Right lobe of liver (tissue), 6 donors: ENCODE results near the gene GAPVD1. TPM values are rescaled to one million over a fixed set of nuclear protein-coding genes. Genes with fewer than 3 reads are reported as not detected.

ENCODE experiments used
- ATAC-seq, 4 donors: fragments of 200-7000 bp; cut with Tn5 transposase; one replicate each; pipeline ENCODE4 v1.9.1; 2020; ENCODE audit warnings: mild to moderate bottlenecking in 4 of 4, moderate library complexity in 4 of 4
- DNase-seq, 3 donors: peaks; one replicate each; pipeline ENCODE4 v3.0.0-alpha.2; 2020
- H3K27ac ChIP-seq, 3 donors: fragments of 200-600 bp; one replicate each; pipeline ENCODE4 v1.8.0; 2022
- H3K27me3 ChIP-seq, 2 donors: fragments of 200-600 bp; one replicate each; pipeline ENCODE4 v1.8.0; 2022
- H3K36me3 ChIP-seq, 4 donors: fragments of 200-600 bp; sonication (generic) in 1 of 4; one replicate each; pipeline versions ENCODE4 v1.5.1 to v1.8.0; 2017 to 2022; ENCODE audit warnings: control low read depth in 1 of 4
- H3K4me1 ChIP-seq, 4 donors: fragments of 200-600 bp; sonication (generic) in 1 of 4; one replicate each; pipeline versions ENCODE4 v1.5.1 to v1.8.0; 2017 to 2022; ENCODE audit warnings: control low read depth in 1 of 4
- H3K4me3 ChIP-seq, 3 donors: fragments of 200-600 bp; one replicate each; pipeline ENCODE4 v1.8.0; 2022
- H3K9me3 ChIP-seq, 4 donors: fragments of 200-600 bp; sonication (generic) in 1 of 4; one replicate each; pipeline versions ENCODE4 v1.5.1 to v1.8.0; 2017 to 2022; ENCODE audit warnings: control low read depth in 1 of 4
- CTCF ChIP-seq, 4 donors: fragments of 200-600 bp in 3 of 4; fragments of 450-650 bp in 1 of 4; IDR thresholded peaks; one replicate each; pipeline versions ENCODE4 v1.5.1 to v1.8.0; 2016 to 2022; ENCODE audit warnings: antibody characterized with exemption in 4 of 4, mild to moderate bottlenecking in 2 of 4
- POLR2A ChIP-seq: fragments of 450-650 bp; IDR thresholded peaks from one replicate; pipeline ENCODE4 v1.6.1; 2017; ENCODE audit warnings: antibody characterized with exemption, mild to moderate bottlenecking
- WGBS: methylation state at CpG from one replicate; pipeline ENCODE4 v1.1.6; 2018; ENCODE audit warnings: low coverage, low lambda C conversion rate; ENCODE audit not compliant: insufficient coverage; ENCODE audit errors: missing lambda C conversion rate; 5-methylcytosine and 5-hydroxymethylcytosine counted together
- intact Hi-C, 2 donors: fragments of 100-400 bp; cut with DNase I; formaldehyde crosslinking; loops; one replicate each; pipeline versions ENCODE4 v1.11.2 to v1.14.1; 2022
- total RNA-seq, 6 experiments: library from RNA; depleted of rRNA in 2 of 6; stranded (reverse); fragments of >200 nt in 2 of 6; fragmentation: NEBNext Ultra II Directional in 3 of 6; extraction: Animal tissue kit (Norgen Biotek cat#: 25700) in 3 of 6; gene quantifications; one replicate each; pipeline versions ENCODE4 v1.1.0 to v1.2.4, GENCODE V29; 2016 to 2023
- donor health status: DM: no; HTN: yes; CAD: no.
- donor health status: DM: no; HTN: no; CAD: no.
- donor health status: DM: no; HTN: no; CAD: no.
- donor health status: DM: no; HTN: yes; CAD: no.
- donor health status: DM: no; HTN: yes; CAD: no.

The GAPVD1 gene
- total RNA-seq, 6 experiments from 2014 or later, result 15.7 to 24.1 (median 21.1) TPM

- Histone ChIP-seq H3K27me3 (no peaks in the 10 kb centered on the region), H3K36me3 (peaks cover 15 to 41% (median 31%) of the 10 kb centered on the region in 4 donors), H3K4me3 (peak within 1 kb of the TSS; percentile 87 to 99 (median 95)), H3K4me1 (peaks cover 0 to 40% (median 13%) of the 10 kb centered on the region in 4 donors), H3K9me3 (no peaks in the 10 kb centered on the region), H3K27ac (peak within 1 kb of the TSS; percentile 87 to 96 (median 94))
- peak; percentile 99 for TF ChIP-seq POLR2A
- TF ChIP-seq CTCF (IDR thresholded peaks at IDR 0.05), result no peak
- peak; percentile 99 to 100 (median 99) for DNase-seq
- peak; percentile 93 to 98 (median 94) for ATAC-seq
- WGBS, result under 1% methylated on average over 35 of the region's 59 CpGs
- intact Hi-C loops, result no loop called here
Observed at GRCh38 chr9:125241000-125241862, 20.4 kb upstream of the GAPVD1 start, which contains the start of gene HSPA5. Gene HSPA5 (minus strand): TSS chr9:125241343. CDS start chr9:125241126, 217 bp downstream.

GRCh38 chr9:125241863-125242739 lies 19.5 kb upstream of the GAPVD1 start:
- H3K4me1 ChIP-seq, result peaks cover 0 to 31% (median 8%) of the 10 kb centered on the region in 4 donors

GRCh38 chr9:125243792-125244260 lies 17.8 kb upstream of the GAPVD1 start:
- Histone ChIP-seq H3K4me1 (peaks cover 0 to 14% (median 3%) of the 10 kb centered on the region in 4 donors), H3K4me3 (no peak overlapping the region), H3K27ac (no peak overlapping the region), H3K36me3 (peaks cover 0 to 15% (median 7%) of the 10 kb centered on the region in 4 donors), H3K27me3 (no peaks in the 10 kb centered on the region), H3K9me3 (no peaks in the 10 kb centered on the region)
- DNase-seq (no peak), ATAC-seq (no peak)
- WGBS, result 92% methylated on average over 8 of the region's 15 CpGs
- intact Hi-C loops, result no loop called here
- TF ChIP-seq CTCF (IDR thresholded peaks at IDR 0.05), result no peak
- no peak for TF ChIP-seq POLR2A

More at GRCh38 chr9:125241863-125242739, 19.5 kb upstream of the GAPVD1 start:
- WGBS, result 16% methylated on average over 27 of the region's 27 CpGs
- intact Hi-C loops, result no loop called here
- ATAC-seq, result peak; percentile 5 to 53 (median 11)
- peak; percentile 38 to 63 (median 52) for DNase-seq
- peak overlapping the region; percentile 72 to 99 (median 83) for H3K4me3 ChIP-seq
- H3K27ac ChIP-seq, result peak overlapping the region; percentile 77 to 96 (median 91)
- H3K36me3 ChIP-seq, result peaks cover 13 to 33% (median 22%) of the 10 kb centered on the region in 4 donors
- no peaks in the 10 kb centered on the region for H3K9me3 ChIP-seq
- no peaks in the 10 kb centered on the region for H3K27me3 ChIP-seq
- TF ChIP-seq CTCF (IDR thresholded peaks at IDR 0.05) (no peak), POLR2A (no peak)

- H3K27ac ChIP-seq, result no peak overlapping the region
- peaks cover 0 to 5% (median 0%) of the 10 kb centered on the region in 4 donors for H3K4me1 ChIP-seq
- no peaks in the 10 kb centered on the region for H3K36me3 ChIP-seq
- 81% methylated on average over 6 of the region's 6 CpGs for WGBS
- no peaks in the 10 kb centered on the region for H3K27me3 ChIP-seq
- no peaks in the 10 kb centered on the region for H3K9me3 ChIP-seq
- ATAC-seq (no peak), DNase-seq (no peak)
- intact Hi-C loops, result no loop called here
- no peak overlapping the region for H3K4me3 ChIP-seq
- TF ChIP-seq POLR2A (no peak), CTCF (IDR thresholded peaks at IDR 0.05) (no peak)
Observed at GRCh38 chr9:125246261-125246667, 15.4 kb upstream of the GAPVD1 start.
